HT-29 (cell line): Measurements from ENCODE around the gene GATA2. TPM values are rescaled to one million over a fixed set of nuclear protein-coding genes. Genes with fewer than 3 reads are reported as not detected.

Experiments used
- DNase-seq: peaks from one replicate; pipeline ENCODE4 v3.0.0-alpha.2; 2015; ENCODE audit warnings: low spot score
- total RNA-seq: library from RNA; depleted of rRNA; stranded (reverse); fragments of >200 nt; shearing (Covaris generic); gene quantifications from 2 replicates; pipeline ENCODE4 v1.2.3, GENCODE V29; 2014; rRNA removed

GATA2 gene
- total RNA-seq, 1 experiment from 2014 or later: 123 TPM

DNA sequence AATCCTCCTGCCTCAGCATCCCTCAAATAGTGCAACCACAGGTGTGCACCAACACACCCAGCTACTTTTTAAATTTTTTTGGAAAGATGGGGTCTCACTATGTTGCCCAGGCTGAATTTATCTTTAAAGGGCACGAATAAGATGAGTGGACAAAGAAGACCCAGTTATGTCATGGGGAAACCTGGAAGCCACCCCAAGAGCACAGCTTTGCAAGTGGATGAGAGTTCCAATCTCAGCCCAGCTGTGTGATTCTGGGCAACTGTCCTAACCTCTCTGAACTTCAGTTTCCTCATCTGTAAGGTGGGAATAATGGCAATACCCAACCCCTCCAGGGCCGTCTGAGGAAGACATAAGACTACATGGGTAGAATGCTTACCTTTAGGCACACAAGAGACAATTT, 58.5 kb downstream of the GATA2 start:
- DNase-seq: no peak

GRCh38 chr3:128433837-128434165, 59.2 kb downstream of the GATA2 start:
- peak; percentile 62 for DNase-seq

DNA sequence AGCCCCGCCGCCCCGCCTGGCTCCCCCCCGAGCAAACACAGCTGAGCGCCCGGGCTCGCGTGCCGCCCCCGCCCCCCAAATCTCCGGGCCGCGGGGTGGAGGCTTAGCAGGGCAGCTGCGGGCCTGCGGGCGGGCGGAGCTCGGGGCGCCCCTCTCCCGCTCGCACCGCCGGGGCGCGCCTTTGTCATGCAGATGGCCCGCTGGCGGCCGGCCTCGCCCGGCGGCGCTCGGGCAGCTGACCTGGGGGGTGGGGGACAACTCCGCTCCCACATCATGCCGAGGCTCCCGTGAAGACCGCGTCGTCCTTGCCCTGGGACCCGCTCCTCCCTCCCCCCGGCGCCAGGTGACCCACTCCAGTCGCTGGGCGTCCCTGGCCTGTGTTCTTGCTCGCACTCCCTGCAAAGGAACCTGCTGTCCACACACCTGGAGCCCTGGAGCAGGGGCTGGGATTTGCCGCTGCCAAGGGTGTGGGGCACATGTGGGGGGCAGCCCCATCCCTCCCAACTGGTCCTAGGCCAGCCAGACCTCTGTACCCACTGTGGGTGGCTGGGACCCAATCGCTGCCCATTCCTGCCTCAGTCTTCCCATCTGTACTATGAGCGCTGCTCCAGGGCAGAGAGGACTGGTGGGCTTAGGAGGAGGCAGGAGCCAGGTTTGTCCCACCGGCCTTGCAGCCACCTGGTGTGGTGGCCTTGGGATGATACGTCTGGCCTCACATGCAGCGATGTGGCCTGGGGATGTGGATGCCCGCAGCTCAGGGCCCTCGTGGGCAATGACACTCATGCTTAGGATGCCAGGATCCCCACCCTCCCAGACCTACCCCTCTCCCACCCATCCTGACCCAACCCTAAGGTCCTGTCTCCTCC, 59.8 kb downstream of the GATA2 start:
- peak; percentile 66 for DNase-seq

- DNase-seq: peak; percentile 79
Measured at GRCh38 chr3:128432301-128432970, 60.6 kb downstream of the GATA2 start.

- no peak for DNase-seq
Measured at GRCh38 chr3:128431803-128432300, 61.1 kb downstream of the GATA2 start.

DNA sequence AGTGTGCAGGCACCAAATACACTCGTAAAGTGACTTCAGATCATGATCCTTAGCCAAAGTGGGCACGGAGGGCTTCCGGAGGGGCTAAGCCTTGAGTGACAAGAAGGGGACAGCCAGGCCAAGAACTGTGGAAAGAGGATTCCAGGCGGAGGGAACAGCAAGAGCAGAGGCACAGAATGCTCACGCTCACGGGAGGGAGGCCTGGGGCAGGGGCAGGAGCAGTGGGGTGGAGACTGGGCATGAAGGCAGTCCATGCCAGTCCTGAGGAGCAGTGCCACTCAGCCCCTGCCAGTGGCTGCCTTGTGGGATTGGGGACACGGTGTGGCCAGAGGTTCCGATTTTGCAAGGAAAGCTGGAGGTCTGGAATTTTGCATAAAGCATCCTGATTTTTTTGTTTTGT, 62.3 kb downstream of the GATA2 start:
- no peak for DNase-seq

DNA sequence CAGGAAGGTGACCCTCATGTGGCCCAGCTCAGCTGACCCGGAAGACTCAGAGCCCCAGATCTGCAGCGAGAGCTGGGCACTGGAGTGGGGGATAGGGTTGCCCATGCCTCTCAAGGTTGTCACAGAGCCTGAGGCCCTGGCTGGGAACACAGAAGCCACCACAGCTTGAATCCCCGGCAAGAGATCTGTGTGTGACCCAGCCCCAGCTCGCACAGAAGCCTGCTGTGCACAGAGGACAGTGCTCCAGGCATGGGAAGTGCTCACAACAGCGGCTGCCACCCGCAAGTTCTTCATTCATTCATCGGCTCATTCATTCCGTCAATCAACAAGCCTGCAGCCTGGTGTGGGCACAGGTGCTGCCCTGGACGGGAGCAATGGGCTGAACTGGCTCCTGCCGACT, 62.7 kb downstream of the GATA2 start:
- no peak for DNase-seq

- no peak for DNase-seq
Measured at GRCh38 chr3:128429751-128430150, 63.2 kb downstream of the GATA2 start.

Other genes starting within 250 kb of the GATA2 start
- not detected in 2 replicates for gene DNAJB8, start 26.3 kb downstream of the GATA2 start, total RNA-seq
- gene RPN1, start 157.6 kb upstream of the GATA2 start, total RNA-seq: 622 and 639 TPM in 2 replicates
- 69.0 and 79.3 TPM in 2 replicates for gene RAB7A, start 233.0 kb upstream of the GATA2 start, total RNA-seq